ENCODE results near the gene TBX3.

DNA sequence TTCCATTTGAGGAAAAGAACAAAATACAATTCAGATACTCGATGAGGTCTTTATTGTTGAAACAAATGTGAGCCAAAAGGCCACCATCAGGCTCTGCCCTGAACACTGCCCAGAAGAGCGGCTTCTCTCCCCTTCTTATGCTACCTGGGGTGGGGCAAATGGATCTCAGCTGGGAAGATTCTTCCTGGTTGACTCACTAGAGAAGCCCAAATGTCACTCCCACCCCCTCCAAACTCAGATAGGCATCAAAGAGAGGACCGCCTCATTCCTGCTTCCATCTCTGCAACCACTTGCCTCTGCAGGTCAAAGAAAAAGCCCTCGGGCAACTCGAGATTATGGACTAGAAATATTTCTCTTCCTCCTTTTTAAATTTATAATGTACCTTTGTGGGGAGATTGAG is 55.8 kb downstream of the TBX3 start:
- TF ChIP-seq, protein P1, sequence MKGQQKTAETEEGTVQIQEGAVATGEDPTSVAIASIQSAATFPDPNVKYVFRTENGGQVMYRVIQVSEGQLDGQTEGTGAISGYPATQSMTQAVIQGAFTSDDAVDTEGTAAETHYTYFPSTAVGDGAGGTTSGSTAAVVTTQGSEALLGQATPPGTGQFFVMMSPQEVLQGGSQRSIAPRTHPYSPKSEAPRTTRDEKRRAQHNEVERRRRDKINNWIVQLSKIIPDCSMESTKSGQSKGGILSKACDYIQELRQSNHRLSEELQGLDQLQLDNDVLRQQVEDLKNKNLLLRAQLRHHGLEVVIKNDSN (IDR thresholded peaks at IDR 0.05), result no peak
- no peak for TF ChIP-seq YY1 (IDR thresholded peaks at IDR 0.05; ENCODE audit: low read depth)
- no peak for TF ChIP-seq TAF1 (IDR thresholded peaks at IDR 0.05; ENCODE audit: low read depth)
- TF ChIP-seq ZBTB7A (IDR thresholded peaks at IDR 0.05; ENCODE audit: low read depth), result no peak
- no peak for TF ChIP-seq NFIC (IDR thresholded peaks at IDR 0.05)
- TF ChIP-seq, protein P2, sequence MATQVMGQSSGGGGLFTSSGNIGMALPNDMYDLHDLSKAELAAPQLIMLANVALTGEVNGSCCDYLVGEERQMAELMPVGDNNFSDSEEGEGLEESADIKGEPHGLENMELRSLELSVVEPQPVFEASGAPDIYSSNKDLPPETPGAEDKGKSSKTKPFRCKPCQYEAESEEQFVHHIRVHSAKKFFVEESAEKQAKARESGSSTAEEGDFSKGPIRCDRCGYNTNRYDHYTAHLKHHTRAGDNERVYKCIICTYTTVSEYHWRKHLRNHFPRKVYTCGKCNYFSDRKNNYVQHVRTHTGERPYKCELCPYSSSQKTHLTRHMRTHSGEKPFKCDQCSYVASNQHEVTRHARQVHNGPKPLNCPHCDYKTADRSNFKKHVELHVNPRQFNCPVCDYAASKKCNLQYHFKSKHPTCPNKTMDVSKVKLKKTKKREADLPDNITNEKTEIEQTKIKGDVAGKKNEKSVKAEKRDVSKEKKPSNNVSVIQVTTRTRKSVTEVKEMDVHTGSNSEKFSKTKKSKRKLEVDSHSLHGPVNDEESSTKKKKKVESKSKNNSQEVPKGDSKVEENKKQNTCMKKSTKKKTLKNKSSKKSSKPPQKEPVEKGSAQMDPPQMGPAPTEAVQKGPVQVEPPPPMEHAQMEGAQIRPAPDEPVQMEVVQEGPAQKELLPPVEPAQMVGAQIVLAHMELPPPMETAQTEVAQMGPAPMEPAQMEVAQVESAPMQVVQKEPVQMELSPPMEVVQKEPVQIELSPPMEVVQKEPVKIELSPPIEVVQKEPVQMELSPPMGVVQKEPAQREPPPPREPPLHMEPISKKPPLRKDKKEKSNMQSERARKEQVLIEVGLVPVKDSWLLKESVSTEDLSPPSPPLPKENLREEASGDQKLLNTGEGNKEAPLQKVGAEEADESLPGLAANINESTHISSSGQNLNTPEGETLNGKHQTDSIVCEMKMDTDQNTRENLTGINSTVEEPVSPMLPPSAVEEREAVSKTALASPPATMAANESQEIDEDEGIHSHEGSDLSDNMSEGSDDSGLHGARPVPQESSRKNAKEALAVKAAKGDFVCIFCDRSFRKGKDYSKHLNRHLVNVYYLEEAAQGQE (IDR thresholded peaks at IDR 0.05; ENCODE audit: low read depth), result no peak
- TF ChIP-seq EGR1 (IDR thresholded peaks at IDR 0.05), result no peak
- TF ChIP-seq CEBPB (IDR thresholded peaks at IDR 0.05), result no peak
- no peak for TF ChIP-seq EP300 (IDR thresholded peaks at IDR 0.05; ENCODE audit: borderline replicate concordance)
